ENCODE results near the gene ATP9A.

DNA sequence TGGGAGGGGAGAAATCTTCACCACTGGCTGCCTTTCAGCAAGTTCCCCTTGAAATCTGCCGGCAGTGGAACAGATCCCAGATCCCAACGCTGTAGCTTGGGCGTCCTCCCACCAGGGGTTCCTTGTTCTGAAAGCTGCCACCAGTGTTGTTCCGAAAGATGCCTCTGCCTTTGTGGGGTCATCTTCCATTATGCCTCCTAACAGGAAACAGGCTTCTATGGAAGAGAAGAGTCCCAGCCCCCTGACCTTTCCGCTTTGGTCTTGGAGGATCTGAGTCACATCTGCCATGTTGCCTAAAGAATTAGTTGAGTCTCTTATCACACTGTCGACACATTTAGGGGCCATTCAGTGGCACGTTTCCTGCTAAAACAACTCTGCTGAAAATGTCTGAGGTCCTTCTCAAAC, 168.2 kb downstream of the ATP9A start:
- TF ChIP-seq, protein P1, sequence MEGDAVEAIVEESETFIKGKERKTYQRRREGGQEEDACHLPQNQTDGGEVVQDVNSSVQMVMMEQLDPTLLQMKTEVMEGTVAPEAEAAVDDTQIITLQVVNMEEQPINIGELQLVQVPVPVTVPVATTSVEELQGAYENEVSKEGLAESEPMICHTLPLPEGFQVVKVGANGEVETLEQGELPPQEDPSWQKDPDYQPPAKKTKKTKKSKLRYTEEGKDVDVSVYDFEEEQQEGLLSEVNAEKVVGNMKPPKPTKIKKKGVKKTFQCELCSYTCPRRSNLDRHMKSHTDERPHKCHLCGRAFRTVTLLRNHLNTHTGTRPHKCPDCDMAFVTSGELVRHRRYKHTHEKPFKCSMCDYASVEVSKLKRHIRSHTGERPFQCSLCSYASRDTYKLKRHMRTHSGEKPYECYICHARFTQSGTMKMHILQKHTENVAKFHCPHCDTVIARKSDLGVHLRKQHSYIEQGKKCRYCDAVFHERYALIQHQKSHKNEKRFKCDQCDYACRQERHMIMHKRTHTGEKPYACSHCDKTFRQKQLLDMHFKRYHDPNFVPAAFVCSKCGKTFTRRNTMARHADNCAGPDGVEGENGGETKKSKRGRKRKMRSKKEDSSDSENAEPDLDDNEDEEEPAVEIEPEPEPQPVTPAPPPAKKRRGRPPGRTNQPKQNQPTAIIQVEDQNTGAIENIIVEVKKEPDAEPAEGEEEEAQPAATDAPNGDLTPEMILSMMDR (IDR thresholded peaks at IDR 0.05; ENCODE audit: insufficient read depth, low read length): no peak
- TF ChIP-seq, protein P2, sequence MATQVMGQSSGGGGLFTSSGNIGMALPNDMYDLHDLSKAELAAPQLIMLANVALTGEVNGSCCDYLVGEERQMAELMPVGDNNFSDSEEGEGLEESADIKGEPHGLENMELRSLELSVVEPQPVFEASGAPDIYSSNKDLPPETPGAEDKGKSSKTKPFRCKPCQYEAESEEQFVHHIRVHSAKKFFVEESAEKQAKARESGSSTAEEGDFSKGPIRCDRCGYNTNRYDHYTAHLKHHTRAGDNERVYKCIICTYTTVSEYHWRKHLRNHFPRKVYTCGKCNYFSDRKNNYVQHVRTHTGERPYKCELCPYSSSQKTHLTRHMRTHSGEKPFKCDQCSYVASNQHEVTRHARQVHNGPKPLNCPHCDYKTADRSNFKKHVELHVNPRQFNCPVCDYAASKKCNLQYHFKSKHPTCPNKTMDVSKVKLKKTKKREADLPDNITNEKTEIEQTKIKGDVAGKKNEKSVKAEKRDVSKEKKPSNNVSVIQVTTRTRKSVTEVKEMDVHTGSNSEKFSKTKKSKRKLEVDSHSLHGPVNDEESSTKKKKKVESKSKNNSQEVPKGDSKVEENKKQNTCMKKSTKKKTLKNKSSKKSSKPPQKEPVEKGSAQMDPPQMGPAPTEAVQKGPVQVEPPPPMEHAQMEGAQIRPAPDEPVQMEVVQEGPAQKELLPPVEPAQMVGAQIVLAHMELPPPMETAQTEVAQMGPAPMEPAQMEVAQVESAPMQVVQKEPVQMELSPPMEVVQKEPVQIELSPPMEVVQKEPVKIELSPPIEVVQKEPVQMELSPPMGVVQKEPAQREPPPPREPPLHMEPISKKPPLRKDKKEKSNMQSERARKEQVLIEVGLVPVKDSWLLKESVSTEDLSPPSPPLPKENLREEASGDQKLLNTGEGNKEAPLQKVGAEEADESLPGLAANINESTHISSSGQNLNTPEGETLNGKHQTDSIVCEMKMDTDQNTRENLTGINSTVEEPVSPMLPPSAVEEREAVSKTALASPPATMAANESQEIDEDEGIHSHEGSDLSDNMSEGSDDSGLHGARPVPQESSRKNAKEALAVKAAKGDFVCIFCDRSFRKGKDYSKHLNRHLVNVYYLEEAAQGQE (IDR thresholded peaks at IDR 0.05; ENCODE audit: insufficient replicate concordance, low read depth): no peak
- TF ChIP-seq POLR2AphosphoS5 (IDR thresholded peaks at IDR 0.05; ENCODE audit: low read depth): no peak
- no peak for TF ChIP-seq GABPA (IDR thresholded peaks at IDR 0.05; ENCODE audit: low read depth)

Data from HL-60 (cell line).